Uterus (tissue), 2 donors: ENCODE results near the gene RAB9A.

Source experiments
- POLR2A ChIP-seq, 2 donors: fragments of 450-650 bp; IDR thresholded peaks; one replicate each; pipeline ENCODE4 v1.6.1; 2016; ENCODE audit warnings: antibody characterized with exemption in 2 of 2, mild to moderate bottlenecking in 1 of 2, moderate library complexity in 1 of 2
- TF ChIP-seq, protein P1 (sequence below), 4 experiments: fragments of 200-600 bp in 2 of 4; fragments of 450-650 bp in 2 of 4; sonication (generic) in 2 of 4; IDR thresholded peaks; one replicate each; pipeline ENCODE4 v1.5.1; 2016 to 2019; ENCODE audit warnings: antibody characterized with exemption in 4 of 4, mild to moderate bottlenecking in 2 of 4, moderate library complexity in 1 of 4

DNA sequence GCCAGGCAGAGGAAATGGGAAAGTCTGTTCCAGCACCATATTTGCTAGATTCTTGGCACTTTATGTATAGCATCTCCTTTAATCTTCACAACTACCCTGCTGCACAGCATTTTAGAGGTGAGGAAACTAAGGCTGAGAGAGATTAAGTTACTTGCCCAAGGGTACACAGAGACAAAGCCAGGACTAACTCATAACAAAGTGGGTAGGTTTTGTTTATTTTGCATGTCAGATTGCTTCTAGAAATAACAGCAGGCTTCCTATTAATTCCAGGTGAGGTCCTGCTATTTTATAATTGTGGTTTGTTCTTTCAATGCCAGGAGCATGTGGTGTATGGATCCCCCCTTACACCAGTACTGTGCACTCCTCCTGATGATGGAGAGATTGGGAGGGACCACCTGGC lies 21.0 kb upstream of the RAB9A start:
- TF ChIP-seq, protein P1, sequence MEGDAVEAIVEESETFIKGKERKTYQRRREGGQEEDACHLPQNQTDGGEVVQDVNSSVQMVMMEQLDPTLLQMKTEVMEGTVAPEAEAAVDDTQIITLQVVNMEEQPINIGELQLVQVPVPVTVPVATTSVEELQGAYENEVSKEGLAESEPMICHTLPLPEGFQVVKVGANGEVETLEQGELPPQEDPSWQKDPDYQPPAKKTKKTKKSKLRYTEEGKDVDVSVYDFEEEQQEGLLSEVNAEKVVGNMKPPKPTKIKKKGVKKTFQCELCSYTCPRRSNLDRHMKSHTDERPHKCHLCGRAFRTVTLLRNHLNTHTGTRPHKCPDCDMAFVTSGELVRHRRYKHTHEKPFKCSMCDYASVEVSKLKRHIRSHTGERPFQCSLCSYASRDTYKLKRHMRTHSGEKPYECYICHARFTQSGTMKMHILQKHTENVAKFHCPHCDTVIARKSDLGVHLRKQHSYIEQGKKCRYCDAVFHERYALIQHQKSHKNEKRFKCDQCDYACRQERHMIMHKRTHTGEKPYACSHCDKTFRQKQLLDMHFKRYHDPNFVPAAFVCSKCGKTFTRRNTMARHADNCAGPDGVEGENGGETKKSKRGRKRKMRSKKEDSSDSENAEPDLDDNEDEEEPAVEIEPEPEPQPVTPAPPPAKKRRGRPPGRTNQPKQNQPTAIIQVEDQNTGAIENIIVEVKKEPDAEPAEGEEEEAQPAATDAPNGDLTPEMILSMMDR (IDR thresholded peaks at IDR 0.05), result no peak
- no peak for TF ChIP-seq POLR2A (IDR thresholded peaks at IDR 0.05)
